Memory B cell (primary cell): ENCODE results near the gene AFAP1.

Experiments
- ATAC-seq: fragments of 150-1000 bp; cut with Tn5 transposase; 2 replicates; pipeline ENCODE4 v1.10.0; 2021; ENCODE audit warnings: low read depth, mild to moderate bottlenecking, moderate library complexity
- DNase-seq, 2 donors: peaks; one replicate each; pipeline ENCODE4 v3.0.0; 2022; ENCODE audit warnings: low spot score in 2 of 2
- H3K27ac Mint-ChIP-seq: one replicate; pipeline ENCODE4 v1.8.0; 2022; ENCODE audit warnings: mild to moderate bottlenecking, moderate library complexity, mixed read lengths
- H3K27me3 Mint-ChIP-seq: one replicate; pipeline ENCODE4 v1.8.0; 2022; ENCODE audit warnings: mixed read lengths
- H3K36me3 Mint-ChIP-seq: one replicate; pipeline ENCODE4 v1.8.0; 2022; ENCODE audit warnings: mild to moderate bottlenecking, mixed read lengths
- H3K4me1 Mint-ChIP-seq: one replicate; pipeline ENCODE4 v1.8.0; 2022; ENCODE audit warnings: mixed read lengths
- H3K4me3 Mint-ChIP-seq: one replicate; pipeline ENCODE4 v1.8.0; 2022; ENCODE audit warnings: mild to moderate bottlenecking, moderate library complexity, mixed read lengths
- H3K9me3 Mint-ChIP-seq: one replicate; pipeline ENCODE4 v1.8.0; 2022; ENCODE audit warnings: mixed read lengths

Gene AFAP1

GRCh38 chr4:7710576-7711306 lies 228.9 kb downstream of the AFAP1 start:
- ATAC-seq (no peak), DNase-seq (no peak)
- peaks cover 4% of the 10 kb centered on the region for H3K27me3 Mint-ChIP-seq
- H3K4me1 Mint-ChIP-seq: no peaks in the 10 kb centered on the region
- no peak overlapping the region for H3K27ac Mint-ChIP-seq
- H3K36me3 Mint-ChIP-seq: no peaks in the 10 kb centered on the region
- H3K9me3 Mint-ChIP-seq: peaks cover 2% of the 10 kb centered on the region
- H3K4me3 Mint-ChIP-seq: no peak overlapping the region

GRCh38 chr4:7710126-7710525 lies 229.5 kb downstream of the AFAP1 start:
- Mint-ChIP-seq H3K36me3 (no peaks in the 10 kb centered on the region), H3K4me3 (no peak overlapping the region), H3K27ac (no peak overlapping the region), H3K9me3 (peaks cover 2% of the 10 kb centered on the region), H3K4me1 (no peaks in the 10 kb centered on the region), H3K27me3 (peaks cover 4% of the 10 kb centered on the region)
- DNase-seq (no peak), ATAC-seq (no peak)

- H3K4me3 Mint-ChIP-seq: no peak overlapping the region
- no peaks in the 10 kb centered on the region for H3K9me3 Mint-ChIP-seq
- no peak overlapping the region for H3K27ac Mint-ChIP-seq
- ATAC-seq (no peak), DNase-seq (no peak)
- H3K27me3 Mint-ChIP-seq: no peaks in the 10 kb centered on the region
- H3K36me3 Mint-ChIP-seq: no peaks in the 10 kb centered on the region
- H3K4me1 Mint-ChIP-seq: no peaks in the 10 kb centered on the region
These were observed 230.2 kb downstream of the AFAP1 start for GRCh38 chr4:7709431-7709830.

GRCh38 chr4:7708981-7709380 lies 230.7 kb downstream of the AFAP1 start:
- H3K36me3 Mint-ChIP-seq: no peaks in the 10 kb centered on the region
- DNase-seq (no peak), ATAC-seq (no peak)
- H3K27me3 Mint-ChIP-seq: no peaks in the 10 kb centered on the region
- H3K9me3 Mint-ChIP-seq: no peaks in the 10 kb centered on the region
- no peak overlapping the region for H3K27ac Mint-ChIP-seq
- H3K4me3 Mint-ChIP-seq: no peak overlapping the region
- H3K4me1 Mint-ChIP-seq: no peaks in the 10 kb centered on the region
